GM12878 (cell line): ENCODE measurements around the gene MED31. TPM values are rescaled to one million over a fixed set of nuclear protein-coding genes. Genes with fewer than 3 reads are reported as not detected.

Experiments
- ATAC-seq: fragments of 200-7000 bp; cut with Tn5 transposase; 3 replicates; pipeline ENCODE4 v1.9.1; 2020; ENCODE audit warnings: mild to moderate bottlenecking, moderate library complexity
- BruUV-seq: library from RNA; stranded (reverse); fragments of 400-500 nt; replicated peaks from 2 replicates; lab custom pipeline; 2021; lab: Mats Ljungman, UMichigan
- CTCF ChIA-PET: fragments of 300-600 bp; sonication (Branson Sonifier 250); formaldehyde crosslinking; extraction: SDS; loops from one replicate; lab custom pipeline; 2021; ENCODE audit warnings: inconsistent platforms; lab: Yijun Ruan, JAX
- POLR2A ChIA-PET: fragments of 350-600 bp; formaldehyde crosslinking; extraction: SDS; loops from one replicate; lab custom pipeline; 2021; ENCODE audit warnings: inconsistent platforms; lab: Charles Lee
- RAD21 ChIA-PET: fragments of 300-600 bp; sonication (Branson Sonifier 250); formaldehyde crosslinking; loops from one replicate; lab custom pipeline; 2023; ENCODE audit warnings: antibody characterized with exemption; ENCODE audit not compliant: unreplicated experiment; lab: Charles Lee
- SMC1A ChIA-PET: fragments of 300-600 bp; sonication (Branson Sonifier 250); formaldehyde crosslinking; loops from one replicate; lab custom pipeline; 2023; ENCODE audit not compliant: unreplicated experiment, uncharacterized antibody; lab: Charles Lee
- DNase-seq: peaks from one replicate; pipeline ENCODE4 v3.0.0-alpha.2; 2011; ENCODE audit warnings: low read depth, low spot score
- FAIRE-seq: peaks from 3 replicates; lab custom pipeline; 2011; peaks lifted over from hg19 to GRCh38; lab: Jason Lieb, UNC
- H2AFZ ChIP-seq: 2 replicates; pipeline ENCODE4 v1.6.0; 2011; ENCODE audit warnings: low read depth, low read length, control low read depth; ENCODE audit not compliant: control insufficient read depth
- H3K27ac ChIP-seq: 2 replicates; pipeline ENCODE4 v1.5.1; 2011; ENCODE audit warnings: control low read depth; ENCODE audit not compliant: control insufficient read depth, insufficient read depth
- H3K27me3 ChIP-seq, 2 experiments: replicated peaks in 1 of 2; 2 replicates each; pipeline versions ENCODE4 v1.6.0 to v1.6.1; 2011; ENCODE audit warnings: low read length in 1 of 2; ENCODE audit not compliant: control insufficient read depth in 2 of 2, insufficient read depth in 2 of 2
- H3K36me3 ChIP-seq, 2 experiments: 2 replicates each; pipeline ENCODE4 v1.5.1; 2011; ENCODE audit warnings: low read length in 1 of 2; ENCODE audit not compliant: control insufficient read depth in 2 of 2, insufficient read depth in 2 of 2
- H3K4me1 ChIP-seq: 2 replicates; pipeline ENCODE4 v1.6.1; 2011; ENCODE audit warnings: mild to moderate bottlenecking, low read length, moderate library complexity, mixed read lengths; ENCODE audit not compliant: control insufficient read depth, insufficient read depth
- H3K4me2 ChIP-seq: 2 replicates; pipeline ENCODE4 v1.6.0; 2011; ENCODE audit warnings: control low read depth; ENCODE audit not compliant: control insufficient read depth, insufficient read depth
- H3K4me3 ChIP-seq: fragments of 200-600 bp; sonication (generic); 2 replicates; pipeline ENCODE4 v1.5.1; 2016
- H3K79me2 ChIP-seq: 2 replicates; pipeline ENCODE4 v1.6.0; 2011; ENCODE audit warnings: low read length; ENCODE audit not compliant: control insufficient read depth, insufficient read depth
- H3K9ac ChIP-seq: 2 replicates; pipeline ENCODE4 v1.8.0; 2011; ENCODE audit warnings: low read length, control low read depth, mixed read lengths; ENCODE audit not compliant: control insufficient read depth, insufficient read depth
- H3K9me3 ChIP-seq: replicated peaks from 3 replicates; pipeline ENCODE4 v1.5.1; 2011; ENCODE audit warnings: mild to moderate bottlenecking, low read length; ENCODE audit not compliant: control insufficient read depth, insufficient read depth
- H4K20me1 ChIP-seq: 2 replicates; pipeline ENCODE4 v1.6.0; 2011; ENCODE audit not compliant: control insufficient read depth, insufficient read depth
- ATF7 ChIP-seq: fragments of 450-650 bp; IDR thresholded peaks from 2 replicates; pipeline ENCODE4 v1.6.1; 2016; ENCODE audit warnings: low read depth, mild to moderate bottlenecking
- CBX3 ChIP-seq: fragments of 200-600 bp; sonication (generic); IDR thresholded peaks from 2 replicates; pipeline ENCODE4 v1.6.1; 2016; ENCODE audit warnings: low read depth, borderline replicate concordance
- CREM ChIP-seq: IDR thresholded peaks from 2 replicates; pipeline ENCODE4 v1.6.1; 2014; ENCODE audit warnings: antibody characterized with exemption, low read depth
- CTCF ChIP-seq, 3 experiments: IDR thresholded peaks in 2 of 3; conservative IDR thresholded peaks in 1 of 3; 2 replicates each; pipeline ENCODE4 v1.5.1; 2011; ENCODE audit warnings: low read depth in 3 of 3, low read length in 3 of 3, mild to moderate bottlenecking in 3 of 3, control low read depth in 2 of 3, moderate library complexity in 2 of 3, inconsistent platforms in 1 of 3, mixed read lengths in 1 of 3; ENCODE audit not compliant: control insufficient read depth in 2 of 3, insufficient read depth in 1 of 3; ENCODE audit errors: extremely low read depth in 1 of 3
- IKZF1 ChIP-seq: fragments of 450-650 bp; conservative IDR thresholded peaks from 2 replicates; pipeline ENCODE4 v1.6.1; 2017; ENCODE audit warnings: antibody characterized with exemption, mild to moderate bottlenecking
- LARP7 ChIP-seq: fragments of 450-650 bp; IDR thresholded peaks from 2 replicates; pipeline ENCODE4 v1.6.1; 2017; ENCODE audit warnings: mild to moderate bottlenecking
- MXI1 ChIP-seq: fragments of 150-350 bp; IDR thresholded peaks from 2 replicates; pipeline ENCODE4 v1.6.1; 2011; ENCODE audit warnings: low read depth, mild to moderate bottlenecking, inconsistent platforms, low read length, improper control_type of control experiment
- NRF1 ChIP-seq: conservative IDR thresholded peaks from 2 replicates; pipeline ENCODE4 v1.6.1; 2011; ENCODE audit warnings: mild to moderate bottlenecking, low read depth, low read length, improper control_type of control experiment
- POU2F2 ChIP-seq: IDR thresholded peaks from 3 replicates; pipeline ENCODE4 v1.6.1; 2011; ENCODE audit warnings: low read depth, mild to moderate bottlenecking, low read length, borderline replicate concordance
- RAD21 ChIP-seq: IDR thresholded peaks from 2 replicates; pipeline ENCODE4 v1.6.1; 2011; ENCODE audit warnings: mild to moderate bottlenecking, low read depth, low read length, moderate library complexity; ENCODE audit not compliant: insufficient read depth
- RUNX3 ChIP-seq: IDR thresholded peaks from 2 replicates; pipeline ENCODE4 v1.6.1; 2012; ENCODE audit warnings: low read length, inconsistent platforms
- SMARCA5 ChIP-seq: fragments of 450-650 bp; IDR thresholded peaks from 2 replicates; pipeline ENCODE4 v1.6.1; 2017; ENCODE audit warnings: mild to moderate bottlenecking
- SMC3 ChIP-seq: IDR thresholded peaks from 2 replicates; pipeline ENCODE4 v1.6.1; 2011; ENCODE audit warnings: low read length, improper control_type of control experiment, borderline replicate concordance
- STAT1 ChIP-seq: fragments of 450-650 bp; conservative IDR thresholded peaks from 2 replicates; pipeline ENCODE4 v1.6.1; 2014; ENCODE audit warnings: antibody characterized with exemption, mild to moderate bottlenecking
- YY1 ChIP-seq: IDR thresholded peaks from 2 replicates; pipeline ENCODE4 v1.6.1; 2011; ENCODE audit warnings: low read depth, mild to moderate bottlenecking, low read length
- WGBS: methylation state at CpG from one replicate; pipeline ENCODE4 v1.1.6; 2016; ENCODE audit warnings: low lambda C conversion rate; ENCODE audit not compliant: insufficient replicate concordance, insufficient coverage; ENCODE audit errors: missing lambda C conversion rate; 5-methylcytosine and 5-hydroxymethylcytosine counted together
- in situ Hi-C: fragments of 300-500 bp; cut with MboI; formaldehyde crosslinking; loops from 9 replicates; pipeline ENCODE4 v1.14.3; 2018; ENCODE audit warnings: mixed read lengths
- intact Hi-C: fragments of 100-400 bp; cut with micrococcal nuclease; formaldehyde crosslinking; loops from one replicate; pipeline ENCODE4 v1.14.2; 2022; ENCODE audit not compliant: unreplicated experiment
- polyA plus RNA-seq, 11 experiments: library from polyadenylated mRNA; depleted of rRNA in 4 of 11; unstranded in 6 of 11; stranded (reverse) in 5 of 11; fragments of >200 nt; fragmentation: Nextera tagmentation in 4 of 11; fragmentation: Illumina TruSeq in 1 of 11; extraction: Ambion mirVana in 4 of 11; extraction: Trizol in 1 of 11; gene quantifications; 1 replicate in 1 of 11; 2 replicates in 10 of 11; pipeline versions ENCODE4 v1.2.1 to v1.2.3, GENCODE V29; 2011 to 2016; ENCODE audit warnings: inconsistent platforms in 2 of 11, missing spikeins in 2 of 11, low read depth in 1 of 11
- total RNA-seq, 4 experiments: library from RNA; depleted of rRNA in 3 of 4; stranded (reverse); fragments of >200 nt in 3 of 4; fragmentation: Illumina TruSeq in 1 of 4; extraction: Trizol in 1 of 4; gene quantifications; 2 replicates each; pipeline versions ENCODE4 v1.2.1 to v1.2.3, GENCODE V29; 2013 to 2021

MED31 gene
- total and polyA plus RNA-seq, 10 of the 15 experiments (the other 5 are each of a cell fraction or from before 2014, with no cell fraction given): 14.4 to 71.1 (median 34.6) TPM

- no peaks in the 10 kb centered on the region for H4K20me1 ChIP-seq
- H3K4me2 ChIP-seq: no peak overlapping the region
- CTCF ChIA-PET: interaction anchor here (0.6 to 3.1 kb wide), 16 partner anchors 31 to 769 kb away, joined by 3 to 27 read pairs (median 3); partner anchors contain the start of gene TMEM102
- H3K27ac ChIP-seq: no peak overlapping the region
- no peak for TF ChIP-seq LARP7
- SMC1A ChIA-PET: interaction anchor here (0.6 to 2.7 kb wide), 9 partner anchors 39 to 1663 kb away, joined by 3 to 16 read pairs (median 3); partner anchors contain the start of gene TEKT1
- H2AFZ ChIP-seq: no peak overlapping the region
- H3K9me3 ChIP-seq: no peaks in the 10 kb centered on the region
- FAIRE-seq (no peak), ATAC-seq (no peak), DNase-seq (no peak)
- no peak overlapping the region for H3K9ac ChIP-seq
- H3K27me3 ChIP-seq: no peaks in the 10 kb centered on the region
- no peak overlapping the region for H3K4me3 ChIP-seq
- RAD21 ChIA-PET: interaction anchor here (0.7 to 3.2 kb wide), 4 partner anchors 177 to 341 kb away, joined by 3 to 17 read pairs (median 6); no protein-coding TSS in a partner anchor
- 79% methylated on average over 6 of the region's 6 CpGs for WGBS
- no peaks in the 10 kb centered on the region; a peak in 1 of 4 replicates for H3K36me3 ChIP-seq
- no TSS peak for BruUV-seq
- POLR2A ChIA-PET: no interaction called here
- in situ Hi-C loops: no loop called here
- no peaks in the 10 kb centered on the region for H3K79me2 ChIP-seq
- intact Hi-C loops: loop anchor here (2.0 to 10.0 kb wide), 4 partner anchors 88 to 338 kb away; partner anchors contain the start of gene XAF1
- no peaks in the 10 kb centered on the region for H3K4me1 ChIP-seq
Observed at GRCh38 chr17:6666557-6666956, 15.2 kb upstream of the MED31 start.

GRCh38 chr17:6666077-6666521, 14.7 kb upstream of the MED31 start:
- no peak overlapping the region for H3K4me3 ChIP-seq
- H3K27me3 ChIP-seq: no peaks in the 10 kb centered on the region
- TF ChIP-seq IKZF1 (peak; percentile 38; the same call in 1 of the 2 replicates), CTCF (IDR thresholded peaks at IDR 0.05 in 2 of 3, conservative IDR thresholded peaks at IDR 0.05 in 1 of 3; ENCODE audit: control insufficient read depth in 2 of 3, extremely low read depth in 1 of 3, insufficient read depth in 1 of 3, low read depth in 3 of 3, low read length in 3 of 3) (peak; percentile 86 to 96 (median 92)), RAD21 (peak; percentile 98), SMARCA5 (0 out of 2 replicates have a peak, but pooled peaks have one; percentile 18), ATF7 (no peak), STAT1 (peak; percentile 66; the same call in 1 of the 2 replicates), CBX3 (no peak), NRF1 (no peak), LARP7 (no peak), MXI1 (no peak), POU2F2 (0 out of 3 replicates have a peak, but pooled peaks have one; percentile 34), YY1 (peak; percentile 65), CREM (0 out of 2 replicates have a peak, but pooled peaks have one; percentile 27), RUNX3 (peak; percentile 71), SMC3 (peak; percentile 75)
- H3K9me3 ChIP-seq: no peaks in the 10 kb centered on the region
- POLR2A ChIA-PET: no interaction called here
- intact Hi-C loops (loop anchor here (2.0 to 10.0 kb wide), 4 partner anchors 89 to 339 kb away; partner anchors contain the start of gene XAF1), in situ Hi-C loops (no loop called here)
- WGBS: 9% methylated on average over 9 of the region's 9 CpGs
- ATAC-seq: peak; percentile 96
- H3K27ac ChIP-seq: no peak overlapping the region
- no peak for DNase-seq
- no peaks in the 10 kb centered on the region; a peak in 1 of 4 replicates for H3K36me3 ChIP-seq
- RAD21 ChIA-PET: interaction anchor here (1.6 to 3.2 kb wide), 3 partner anchors 177 to 341 kb away, joined by 4 to 17 read pairs (median 9); no protein-coding TSS in a partner anchor
- no peak overlapping the region for H2AFZ ChIP-seq
- CTCF ChIA-PET: interaction anchor here (0.6 to 3.1 kb wide), 15 partner anchors 32 to 769 kb away, joined by 3 to 27 read pairs (median 3); partner anchors contain the start of gene TMEM102
- SMC1A ChIA-PET: interaction anchor here (0.6 to 2.7 kb wide), 8 partner anchors 40 to 1663 kb away, joined by 3 to 16 read pairs (median 4); no protein-coding TSS in a partner anchor
- FAIRE-seq: peak; percentile 13
- no peak overlapping the region for H3K4me2 ChIP-seq
- BruUV-seq: no TSS peak
- H3K9ac ChIP-seq: no peak overlapping the region
- H3K79me2 ChIP-seq: no peaks in the 10 kb centered on the region
- no peaks in the 10 kb centered on the region for H4K20me1 ChIP-seq
- peaks cover 4% of the 10 kb centered on the region for H3K4me1 ChIP-seq
